Thymus (tissue), 11 donors: ENCODE data around the gene C10orf53. TPM values are rescaled to one million over a fixed set of nuclear protein-coding genes. Genes with fewer than 3 reads are reported as not detected.
"Not testable (repeated sequence)": the region's sequence is repeated elsewhere in the genome, so short reads cannot be mapped to it uniquely, and the experiment has no call there.

Experiments used
- DNase-seq, 9 donors: peaks; one replicate each; pipeline ENCODE4 v3.0.0-alpha.2; 2013; ENCODE audit warnings: low spot score in 9 of 9, low read depth in 6 of 9, missing footprints in 1 of 9
- H3K27ac ChIP-seq, 2 donors: one replicate each; pipeline ENCODE4 v1.5.1; 2013; ENCODE audit warnings: control low read depth in 1 of 2, low read depth in 1 of 2, low read length in 1 of 2, mild to moderate bottlenecking in 1 of 2, moderate library complexity in 1 of 2
- H3K27me3 ChIP-seq, 2 donors: one replicate each; pipeline ENCODE4 v1.5.1; 2013; ENCODE audit warnings: low read length in 1 of 2; ENCODE audit not compliant: control insufficient read depth in 2 of 2, insufficient read depth in 1 of 2
- H3K36me3 ChIP-seq, 2 donors: one replicate each; pipeline ENCODE4 v1.5.1; 2013; ENCODE audit warnings: low read length in 1 of 2, mild to moderate bottlenecking in 1 of 2, moderate library complexity in 1 of 2; ENCODE audit not compliant: control insufficient read depth in 2 of 2, insufficient read depth in 2 of 2
- H3K4me1 ChIP-seq, 2 donors: one replicate each; pipeline ENCODE4 v1.5.1; 2013; ENCODE audit warnings: low read length in 2 of 2; ENCODE audit not compliant: control insufficient read depth in 2 of 2, insufficient read depth in 2 of 2
- H3K4me3 ChIP-seq, 2 donors: one replicate each; pipeline ENCODE4 v1.5.1; 2013; ENCODE audit warnings: low read length in 2 of 2, control low read depth in 1 of 2, mild to moderate bottlenecking in 1 of 2
- H3K9me3 ChIP-seq, 2 donors: one replicate each; pipeline ENCODE4 v1.5.1; 2013; ENCODE audit warnings: low read length in 1 of 2, mild to moderate bottlenecking in 1 of 2; ENCODE audit not compliant: control insufficient read depth in 2 of 2, insufficient read depth in 1 of 2
- whole genome bisulfite sequencing: extraction: QIAGEN DNeasy Blood & Tissue Kit; methylation state at CpG from one replicate; pipeline ENCODE4 v1.1.7; 2013; 5-methylcytosine and 5-hydroxymethylcytosine counted together
- polyA plus RNA-seq: library from polyadenylated mRNA; stranded (reverse); fragments of 200-250 nt; gene quantifications from one replicate; pipeline ENCODE4 v1.2.3, GENCODE V29; 2013
- total RNA-seq: library from RNA; stranded (reverse); fragments of 120-200 nt; gene quantifications from one replicate; pipeline ENCODE4 v1.2.4, GENCODE V29; 2013
- donor health status: healthy.

The C10orf53 gene
- total and polyA plus RNA-seq, 2 donors: 0.05 TPM; not detected in 1

- WGBS: 26% methylated on average over 19 of the region's 19 CpGs
- peaks cover 0 to 20% of the 10 kb centered on the region in 2 donors for H3K27me3 ChIP-seq
- H3K4me1 ChIP-seq: peaks cover 0 to 3% of the 10 kb centered on the region in 2 donors
- H3K4me3 ChIP-seq: no peak overlapping the region
- H3K36me3 ChIP-seq: no peaks in the 10 kb centered on the region
- peaks cover 6 to 12% of the 10 kb centered on the region in 2 donors for H3K9me3 ChIP-seq
- no peak overlapping the region for H3K27ac ChIP-seq
- DNase-seq: no peak
Measured at GRCh38 chr10:49678827-49679479, 498 bp upstream of the C10orf53 start.

GRCh38 chr10:49682449-49682848 is 3.0 kb downstream of the C10orf53 start:
- not testable (repeated sequence) for DNase-seq, H3K4me1 ChIP-seq, H3K27ac ChIP-seq, H3K4me3 ChIP-seq, H3K36me3 ChIP-seq
- Histone ChIP-seq H3K9me3 (peaks cover 6 to 12% of the 10 kb centered on the region in 2 donors), H3K27me3 (peaks cover 0 to 24% of the 10 kb centered on the region in 2 donors)
- 87% methylated on average over 5 of the region's 5 CpGs for WGBS

GRCh38 chr10:49682879-49683278 is 3.4 kb downstream of the C10orf53 start:
- WGBS: 96% methylated on average over 2 of the region's 2 CpGs
- Histone ChIP-seq H3K4me3 (no peak overlapping the region), H3K27ac (no peak overlapping the region), H3K9me3 (peaks cover 6 to 12% of the 10 kb centered on the region in 2 donors), H3K27me3 (peaks cover 0 to 28% of the 10 kb centered on the region in 2 donors), H3K36me3 (no peaks in the 10 kb centered on the region), H3K4me1 (peaks cover 0 to 3% of the 10 kb centered on the region in 2 donors)
- DNase-seq: no peak

- WGBS: 82% methylated on average over 4 of the region's 4 CpGs
- no peaks in the 10 kb centered on the region for H3K9me3 ChIP-seq
- peaks cover 9 to 48% of the 10 kb centered on the region in 2 donors for H3K27me3 ChIP-seq
- no peak for DNase-seq
- no peaks in the 10 kb centered on the region for H3K4me1 ChIP-seq
- no peak overlapping the region for H3K27ac ChIP-seq
- no peaks in the 10 kb centered on the region for H3K36me3 ChIP-seq
- no peak overlapping the region for H3K4me3 ChIP-seq
Measured at GRCh38 chr10:49686651-49687050, 7.2 kb downstream of the C10orf53 start.

GRCh38 chr10:49688261-49688846 is 8.9 kb downstream of the C10orf53 start:
- DNase-seq: no peak

GRCh38 chr10:49688920-49689319 is 9.5 kb downstream of the C10orf53 start:
- Histone ChIP-seq H3K9me3 (no peaks in the 10 kb centered on the region), H3K36me3 (no peaks in the 10 kb centered on the region), H3K4me3 (no peak overlapping the region), H3K4me1 (no peaks in the 10 kb centered on the region), H3K27ac (no peak overlapping the region), H3K27me3 (peaks cover 9 to 55% of the 10 kb centered on the region in 2 donors)
- WGBS: 22% methylated on average over 7 of the region's 7 CpGs
- DNase-seq: no peak

More at GRCh38 chr10:49688261-49688846, 8.9 kb downstream of the C10orf53 start:
- H3K9me3 ChIP-seq: no peaks in the 10 kb centered on the region
- peaks cover 9 to 53% of the 10 kb centered on the region in 2 donors for H3K27me3 ChIP-seq
- no peaks in the 10 kb centered on the region for H3K4me1 ChIP-seq
- 32% methylated on average over 8 of the region's 8 CpGs for WGBS
- no peaks in the 10 kb centered on the region for H3K36me3 ChIP-seq
- no peak overlapping the region for H3K4me3 ChIP-seq
- no peak overlapping the region for H3K27ac ChIP-seq

- DNase-seq: no peak
- Histone ChIP-seq H3K27ac (no peak overlapping the region), H3K4me3 (no peak overlapping the region), H3K27me3 (peaks cover 9 to 55% of the 10 kb centered on the region in 2 donors), H3K9me3 (no peaks in the 10 kb centered on the region), H3K4me1 (no peaks in the 10 kb centered on the region), H3K36me3 (no peaks in the 10 kb centered on the region)
- WGBS: 17% methylated on average over 12 of the region's 12 CpGs
Measured at GRCh38 chr10:49689882-49690510, 10.5 kb downstream of the C10orf53 start.

- 13% methylated on average over 12 of the region's 12 CpGs for WGBS
- Histone ChIP-seq H3K27ac (no peak overlapping the region), H3K4me1 (no peaks in the 10 kb centered on the region), H3K4me3 (no peak overlapping the region), H3K9me3 (no peaks in the 10 kb centered on the region), H3K27me3 (peaks cover 9 to 56% of the 10 kb centered on the region in 2 donors), H3K36me3 (no peaks in the 10 kb centered on the region)
- no peak for DNase-seq
Measured at GRCh38 chr10:49690698-49691356, 11.4 kb downstream of the C10orf53 start.

- Histone ChIP-seq H3K36me3 (no peaks in the 10 kb centered on the region), H3K9me3 (no peaks in the 10 kb centered on the region), H3K27me3 (peaks cover 9 to 56% of the 10 kb centered on the region in 2 donors), H3K4me3 (no peak overlapping the region), H3K4me1 (no peaks in the 10 kb centered on the region), H3K27ac (no peak overlapping the region)
- 42% methylated on average over 9 of the region's 9 CpGs for WGBS
- DNase-seq: no peak
Measured at GRCh38 chr10:49691588-49691987, 12.1 kb downstream of the C10orf53 start.
